ENCODE data around the gene ZEB2.

DNA sequence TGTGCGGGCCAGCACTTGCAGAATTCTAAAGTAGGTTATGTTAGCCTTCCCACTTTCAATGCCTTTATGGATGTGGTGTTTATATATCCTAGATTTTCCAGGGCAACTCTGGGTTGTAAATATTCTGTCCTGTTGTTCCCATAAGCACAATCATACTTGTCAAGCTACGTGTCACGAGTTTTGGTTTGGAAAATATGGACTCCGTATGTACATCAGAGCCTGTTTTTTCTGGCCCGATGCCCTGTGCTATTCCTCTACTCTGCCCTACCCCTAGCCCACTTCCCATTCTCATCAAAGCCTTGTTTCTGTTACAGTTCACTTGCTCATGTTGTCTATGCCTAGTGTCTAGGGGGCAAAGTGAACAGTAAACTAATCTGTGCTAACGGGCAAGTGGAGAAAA is 27.0 kb upstream of the ZEB2 start:
- TF ChIP-seq, protein P1, sequence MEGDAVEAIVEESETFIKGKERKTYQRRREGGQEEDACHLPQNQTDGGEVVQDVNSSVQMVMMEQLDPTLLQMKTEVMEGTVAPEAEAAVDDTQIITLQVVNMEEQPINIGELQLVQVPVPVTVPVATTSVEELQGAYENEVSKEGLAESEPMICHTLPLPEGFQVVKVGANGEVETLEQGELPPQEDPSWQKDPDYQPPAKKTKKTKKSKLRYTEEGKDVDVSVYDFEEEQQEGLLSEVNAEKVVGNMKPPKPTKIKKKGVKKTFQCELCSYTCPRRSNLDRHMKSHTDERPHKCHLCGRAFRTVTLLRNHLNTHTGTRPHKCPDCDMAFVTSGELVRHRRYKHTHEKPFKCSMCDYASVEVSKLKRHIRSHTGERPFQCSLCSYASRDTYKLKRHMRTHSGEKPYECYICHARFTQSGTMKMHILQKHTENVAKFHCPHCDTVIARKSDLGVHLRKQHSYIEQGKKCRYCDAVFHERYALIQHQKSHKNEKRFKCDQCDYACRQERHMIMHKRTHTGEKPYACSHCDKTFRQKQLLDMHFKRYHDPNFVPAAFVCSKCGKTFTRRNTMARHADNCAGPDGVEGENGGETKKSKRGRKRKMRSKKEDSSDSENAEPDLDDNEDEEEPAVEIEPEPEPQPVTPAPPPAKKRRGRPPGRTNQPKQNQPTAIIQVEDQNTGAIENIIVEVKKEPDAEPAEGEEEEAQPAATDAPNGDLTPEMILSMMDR (IDR thresholded peaks at IDR 0.05 in 2 of 3, conservative IDR thresholded peaks at IDR 0.05 in 1 of 3; ENCODE audit: control insufficient read depth in 2 of 3, extremely low read depth in 1 of 3, insufficient read depth in 1 of 3, low read depth in 3 of 3, low read length in 3 of 3), result no peak
- TF ChIP-seq SUZ12 (IDR thresholded peaks at IDR 0.05; ENCODE audit: unreplicated experiment), result no peak
- no peak for TF ChIP-seq RAD21 (IDR thresholded peaks at IDR 0.05; ENCODE audit: insufficient read depth, low read depth, low read length)
- TF ChIP-seq CHD1 (IDR thresholded peaks at IDR 0.05; ENCODE audit: low read depth, low read length), result no peak
- TF ChIP-seq CBX5 (IDR thresholded peaks at IDR 0.05; ENCODE audit: low read depth), result no peak
- TF ChIP-seq EZH2 (IDR thresholded peaks at IDR 0.05; ENCODE audit: borderline replicate concordance, control insufficient read depth, low read depth, low read length), result no peak
- no peak for TF ChIP-seq CHD2 (IDR thresholded peaks at IDR 0.05; ENCODE audit: borderline replicate concordance, low read depth, low read length)
- no peak for TF ChIP-seq PAX5 (IDR thresholded peaks at IDR 0.05; ENCODE audit: borderline replicate concordance, low read depth, low read length)
- no peak for TF ChIP-seq RCOR1 (conservative IDR thresholded peaks at IDR 0.05; ENCODE audit: low read depth, low read length)
- TF ChIP-seq RFX5 (IDR thresholded peaks at IDR 0.05; ENCODE audit: low read depth, low read length), result no peak
- TF ChIP-seq FOXM1 (IDR thresholded peaks at IDR 0.05; ENCODE audit: low read depth, low read length), result no peak
- TF ChIP-seq CEBPB (IDR thresholded peaks at IDR 0.05; ENCODE audit: borderline replicate concordance in 1 of 2, low read depth in 2 of 2, low read length in 2 of 2), result no peak

All from GM12878 (cell line).